Measurements from ENCODE around the gene HGF. TPM values are rescaled to one million over a fixed set of nuclear protein-coding genes. Genes with fewer than 3 reads are reported as not detected.

Gene HGF
- total RNA-seq, 1 donor = 33.2 TPM

- no peak overlapping the region for H3K4me3 ChIP-seq (ENCODE audit: low read depth, low read length)
- TF ChIP-seq CTCF (IDR thresholded peaks at IDR 0.05; ENCODE audit: insufficient read depth, low read depth, low read length) = no peak
- DNase-seq (ENCODE audit: low read depth) = no peak
These were observed 81.0 kb downstream of the HGF start for GRCh38 chr7:81688622-81689411.

GRCh38 chr7:81687062-81687461, 82.8 kb downstream of the HGF start:
- TF ChIP-seq CTCF (IDR thresholded peaks at IDR 0.05; ENCODE audit: insufficient read depth, low read depth, low read length) = no peak
- H3K4me3 ChIP-seq (ENCODE audit: low read depth, low read length) = no peak overlapping the region
- peak; percentile 72 for DNase-seq (ENCODE audit: low read depth)

GRCh38 chr7:81685270-81685868, 84.5 kb downstream of the HGF start:
- no peak overlapping the region for H3K4me3 ChIP-seq (ENCODE audit: low read depth, low read length)
- DNase-seq (ENCODE audit: low read depth) = peak; percentile 91
- TF ChIP-seq CTCF (IDR thresholded peaks at IDR 0.05; ENCODE audit: insufficient read depth, low read depth, low read length) = no peak

- H3K4me3 ChIP-seq (ENCODE audit: low read depth, low read length) = no peak overlapping the region
- TF ChIP-seq CTCF (IDR thresholded peaks at IDR 0.05; ENCODE audit: insufficient read depth, low read depth, low read length) = no peak
- DNase-seq (ENCODE audit: low read depth) = peak; percentile 100
These were observed 85.2 kb downstream of the HGF start for GRCh38 chr7:81684514-81685269.

GRCh38 chr7:81684033-81684432, 85.8 kb downstream of the HGF start:
- TF ChIP-seq CTCF (IDR thresholded peaks at IDR 0.05; ENCODE audit: insufficient read depth, low read depth, low read length) = no peak
- no peak overlapping the region for H3K4me3 ChIP-seq (ENCODE audit: low read depth, low read length)
- DNase-seq (ENCODE audit: low read depth) = no peak

GRCh38 chr7:81682873-81683272, 87.0 kb downstream of the HGF start:
- no peak overlapping the region for H3K4me3 ChIP-seq (ENCODE audit: low read depth, low read length)
- peak; percentile 76 for DNase-seq (ENCODE audit: low read depth)
- no peak for TF ChIP-seq CTCF (IDR thresholded peaks at IDR 0.05; ENCODE audit: insufficient read depth, low read depth, low read length)

Data from fibroblast of villous mesenchyme (primary cell).